Stimulated activated CD8-positive, alpha-beta memory T cell treated with anti-CD3 and anti-CD28 coated beads, Interleukin-7, amount 100 ng/mL, for 24 hours (primary cell): ENCODE measurements around the gene MTOR.
"Not testable (repeated sequence)": the region's sequence is repeated elsewhere in the genome, so short reads cannot be mapped to it uniquely, and the experiment has no call there.

ENCODE experiments used
- DNase-seq: peaks from one replicate; pipeline ENCODE4 v3.0.0-alpha.2; 2020; ENCODE audit warnings: low read depth

Gene MTOR

GRCh38 chr1:11280719-11281376, 18.5 kb upstream of the MTOR start:
- no peak for DNase-seq

DNA sequence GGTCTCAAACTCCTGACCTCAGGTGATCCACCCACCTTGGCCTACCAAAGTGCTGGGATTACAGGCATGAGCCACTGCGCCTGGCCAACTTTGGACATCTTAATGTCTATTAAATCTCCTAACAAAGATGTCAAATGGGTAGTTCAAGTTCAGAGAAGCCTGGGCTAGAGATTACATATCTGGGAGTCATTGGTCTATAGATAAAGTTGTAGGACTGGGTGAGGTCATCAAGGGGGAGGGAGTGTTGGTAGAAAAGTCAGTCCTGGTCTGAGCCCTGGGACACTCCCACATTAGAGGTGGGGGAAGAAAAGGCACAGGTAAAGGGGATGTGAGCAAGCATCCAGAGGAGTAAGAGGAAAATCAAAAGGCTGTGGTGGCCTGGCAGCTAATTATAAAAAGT, 17.3 kb upstream of the MTOR start:
- DNase-seq = no peak

GRCh38 chr1:11279152-11279551, 16.8 kb upstream of the MTOR start:
- DNase-seq = no peak

DNA sequence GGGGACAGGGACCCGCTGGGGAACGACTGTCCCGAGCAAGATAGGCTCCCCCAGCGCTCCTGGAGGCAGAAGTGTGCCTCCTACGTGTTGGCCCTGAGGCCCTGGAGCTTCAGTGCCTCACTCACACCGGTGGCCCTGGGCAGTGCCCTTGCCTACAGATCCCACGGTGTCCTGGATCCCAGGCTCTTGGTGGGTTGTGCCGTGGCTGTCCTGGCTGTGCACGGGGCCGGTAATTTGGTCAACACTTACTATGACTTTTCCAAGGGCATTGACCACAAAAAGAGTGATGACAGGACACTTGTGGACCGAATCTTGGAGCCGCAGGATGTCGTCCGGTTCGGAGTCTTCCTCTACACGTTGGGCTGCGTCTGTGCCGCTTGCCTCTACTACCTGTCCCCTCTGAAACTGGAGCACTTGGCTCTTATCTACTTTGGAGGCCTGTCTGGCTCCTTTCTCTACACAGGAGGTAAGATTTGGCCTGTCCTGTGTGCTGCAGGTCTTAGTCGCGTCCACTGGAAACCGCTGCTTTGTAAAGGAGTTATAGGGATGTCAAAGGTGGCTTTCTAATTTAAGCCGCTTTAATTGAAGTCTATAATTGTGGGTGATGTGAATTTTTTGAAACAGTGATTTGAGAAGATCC, 11.4 kb upstream of the MTOR start:
- DNase-seq = no peak

GRCh38 chr1:11272832-11273594, 10.7 kb upstream of the MTOR start, which contains the start of gene UBIAD1:
TSS of gene UBIAD1 (plus strand) at chr1:11273198. CDS start at chr1:11273532, 334 bp downstream.
- peak; percentile 73 for DNase-seq

DNA sequence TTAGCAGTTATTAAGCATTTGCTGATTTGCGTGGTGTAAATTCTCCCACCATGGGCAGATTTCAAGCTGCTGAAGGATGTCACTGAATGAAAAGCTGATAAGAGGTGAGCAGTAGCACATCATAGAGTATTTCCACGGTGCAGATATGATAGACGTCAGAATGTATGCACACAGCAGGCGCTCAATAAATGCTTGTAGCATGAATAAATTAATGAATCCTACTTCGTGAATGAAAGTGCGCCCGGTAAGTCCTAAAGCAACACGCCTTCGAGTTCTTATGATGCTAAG, 10.1 kb upstream of the MTOR start:
- DNase-seq = no peak

DNA sequence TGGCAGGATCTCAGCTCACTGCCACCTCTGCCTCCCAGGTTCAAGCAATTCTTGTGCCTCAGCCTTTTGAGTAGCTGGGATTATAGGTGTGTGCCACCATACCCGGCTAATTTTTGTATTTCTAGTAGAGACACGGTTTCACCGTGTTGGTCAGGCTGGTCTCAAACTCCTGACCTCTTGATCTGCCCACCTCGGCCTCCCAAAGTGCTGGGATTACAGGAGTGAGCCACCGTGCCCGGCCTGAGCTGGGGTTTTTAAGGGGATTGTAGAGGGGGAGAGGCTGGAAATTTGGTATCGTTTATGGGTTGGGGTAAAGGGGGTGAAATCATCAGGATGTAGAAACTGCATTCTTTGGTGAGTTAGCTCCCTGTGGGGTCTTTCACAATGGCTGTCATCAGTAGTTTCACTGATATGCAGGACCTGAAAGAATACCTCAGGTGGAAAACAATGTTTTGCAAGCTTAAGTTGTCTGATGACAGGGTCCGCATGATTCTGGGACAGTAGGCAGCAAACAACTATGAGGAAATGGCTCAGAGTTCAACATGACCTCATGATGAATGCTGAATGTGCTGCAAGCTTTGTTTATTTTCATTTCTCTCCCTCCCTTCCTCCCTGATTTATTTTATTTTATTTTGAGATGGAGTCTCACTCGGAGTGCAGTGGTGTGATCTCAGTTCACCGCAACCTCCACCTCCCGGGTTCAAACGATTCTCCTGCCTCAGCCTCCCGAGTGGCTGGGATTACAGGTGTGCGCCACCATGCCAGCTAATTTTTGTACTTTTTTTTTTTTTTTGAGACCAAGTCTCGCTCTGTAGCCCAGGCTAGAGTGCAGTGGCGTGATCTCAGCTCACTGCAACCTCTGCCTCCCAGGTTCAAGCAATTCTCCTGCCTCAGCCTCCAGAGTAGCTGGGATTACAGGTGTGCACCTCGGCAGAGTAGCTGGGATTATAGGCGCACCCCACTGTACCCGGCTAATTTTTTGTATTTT, 5.3 kb upstream of the MTOR start:
- not testable (repeated sequence) for DNase-seq

DNA sequence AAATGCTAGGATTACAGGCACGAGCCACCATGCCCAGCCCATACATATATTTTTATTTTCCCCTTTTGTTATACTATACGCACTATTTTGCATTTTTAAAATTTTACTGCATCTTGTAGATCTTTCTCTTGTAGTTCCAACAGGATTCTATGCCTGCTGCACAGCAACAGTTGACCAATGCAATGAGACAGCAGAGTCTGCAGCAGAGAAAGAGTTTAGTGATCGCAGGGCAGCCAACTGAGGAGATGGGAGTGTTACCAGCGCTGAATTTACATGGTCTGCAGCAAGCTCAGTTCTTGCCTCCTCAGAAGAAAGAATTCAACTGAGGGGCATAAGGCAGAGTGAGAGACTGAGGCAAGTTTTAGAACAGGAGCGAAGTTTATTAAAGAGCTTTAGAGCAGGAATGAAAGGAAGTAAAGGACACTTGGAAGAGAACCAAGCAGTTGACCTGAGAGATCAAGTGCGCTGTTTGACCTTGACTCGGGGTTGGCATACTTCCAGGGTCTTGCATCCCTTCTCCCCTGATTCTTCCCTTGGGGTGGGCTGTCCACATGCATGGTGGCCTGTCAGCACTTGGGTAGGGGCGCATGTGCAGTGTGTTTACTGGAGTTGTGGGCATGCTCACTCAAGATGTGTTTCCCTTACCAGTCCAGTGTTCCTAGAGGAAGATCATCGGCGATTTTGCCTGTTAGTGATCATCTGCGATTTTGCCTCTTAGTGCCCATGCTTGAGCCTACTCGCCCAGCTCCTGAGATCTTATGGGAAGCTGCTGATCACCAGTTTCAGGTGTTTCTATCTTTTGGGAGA, 4.1 kb upstream of the MTOR start:
- no peak for DNase-seq

DNA sequence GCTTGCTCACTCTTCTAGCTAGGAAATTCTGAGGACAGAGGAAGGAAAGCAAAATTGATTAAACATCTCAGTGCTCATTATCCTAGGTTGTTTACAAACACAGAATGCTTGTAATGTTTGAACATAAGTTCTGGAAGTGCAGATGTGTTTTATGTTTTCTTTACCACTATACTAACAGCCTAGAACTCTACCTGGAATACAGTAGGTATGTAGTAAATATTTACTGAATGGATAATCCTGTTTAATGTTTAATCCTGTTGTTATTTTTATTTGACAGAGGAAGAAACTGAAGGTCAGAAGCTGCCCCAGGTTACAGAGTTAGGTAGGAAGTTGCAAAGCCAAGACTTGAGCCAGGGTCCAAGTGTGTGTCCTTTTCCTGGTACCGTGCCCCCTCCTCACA, 6.1 kb downstream of the MTOR start:
- DNase-seq = no peak

GRCh38 chr1:11253226-11253625, 9.1 kb downstream of the MTOR start:
- DNase-seq = no peak

GRCh38 chr1:11252538-11252937, 9.8 kb downstream of the MTOR start:
- DNase-seq = no peak

DNA sequence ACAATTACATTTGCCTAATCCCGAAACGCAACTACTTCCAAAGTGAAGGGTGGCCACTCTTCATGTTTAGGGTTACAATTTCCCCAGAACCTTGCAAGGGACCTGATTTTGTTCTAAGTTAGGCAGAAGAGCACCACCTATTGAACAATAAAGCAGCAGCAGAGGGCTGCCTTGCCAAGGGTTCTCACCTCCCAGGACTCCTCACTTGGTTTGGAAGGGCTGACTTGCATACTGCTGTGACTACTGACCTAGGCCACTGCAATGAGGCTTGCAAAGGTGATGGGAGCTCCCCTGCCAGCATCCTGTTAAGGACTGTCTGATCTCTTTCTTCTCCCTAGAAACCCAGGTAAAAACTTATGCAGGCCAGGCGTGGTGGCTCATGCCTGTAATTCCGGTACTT, 14.2 kb downstream of the MTOR start:
- DNase-seq = no peak

DNA sequence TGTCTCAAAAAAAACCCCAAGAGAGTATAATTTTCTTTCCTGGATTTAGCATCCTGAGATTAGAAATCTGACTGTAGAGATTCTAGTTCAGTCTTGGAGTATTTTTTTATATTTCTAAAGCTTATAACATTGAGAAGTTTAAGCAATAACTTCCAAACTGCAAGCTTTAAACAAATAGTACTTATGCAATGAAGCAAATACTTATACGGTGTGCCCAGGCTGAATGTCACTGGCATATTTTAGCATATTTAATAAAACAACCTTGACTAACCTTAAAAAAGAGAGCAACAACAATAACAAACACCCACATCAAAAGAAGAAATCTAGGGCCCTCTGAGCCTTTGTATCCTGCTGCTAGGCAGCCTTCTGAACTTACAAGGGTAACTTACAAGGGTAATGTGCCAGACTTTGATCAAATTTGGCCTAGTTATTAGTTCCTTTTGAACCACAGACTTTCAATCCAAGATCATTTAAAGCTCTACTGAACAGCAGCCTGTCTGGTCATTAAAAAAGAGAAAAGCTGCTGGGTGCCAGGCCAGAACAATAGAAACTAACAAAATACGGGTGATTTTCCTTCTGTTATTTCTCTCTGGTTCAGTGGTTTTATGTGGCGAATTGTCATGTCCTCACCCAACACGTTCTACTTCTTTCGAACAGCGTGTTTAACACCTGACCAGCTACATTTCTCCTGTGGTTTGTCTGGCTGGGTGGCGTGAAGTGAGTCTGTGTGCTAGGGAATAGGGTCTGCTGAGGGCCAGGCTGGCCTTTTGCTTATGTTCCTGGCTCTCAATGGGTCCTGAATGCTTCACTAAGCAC, 16.2 kb downstream of the MTOR start:
- DNase-seq = no peak

GRCh38 chr1:11245248-11245647, 17.1 kb downstream of the MTOR start:
- no peak for DNase-seq

- DNase-seq = no peak
These were observed 24.0 kb downstream of the MTOR start for GRCh38 chr1:11238311-11238710.

- no peak for DNase-seq
These were observed 25.0 kb downstream of the MTOR start for GRCh38 chr1:11237356-11237755.

GRCh38 chr1:11233208-11233607, 29.1 kb downstream of the MTOR start:
- no peak for DNase-seq

GRCh38 chr1:11229203-11229602, 33.1 kb downstream of the MTOR start:
- DNase-seq = no peak

GRCh38 chr1:11227106-11228077, 35.0 kb downstream of the MTOR start:
- no peak for DNase-seq
